Measurements from ENCODE around the gene KRT3. TPM values are rescaled to one million over a fixed set of nuclear protein-coding genes. Genes with fewer than 3 reads are reported as not detected.

The KRT3 gene
- polyA plus RNA-seq, 3 donors = not detected

DNA sequence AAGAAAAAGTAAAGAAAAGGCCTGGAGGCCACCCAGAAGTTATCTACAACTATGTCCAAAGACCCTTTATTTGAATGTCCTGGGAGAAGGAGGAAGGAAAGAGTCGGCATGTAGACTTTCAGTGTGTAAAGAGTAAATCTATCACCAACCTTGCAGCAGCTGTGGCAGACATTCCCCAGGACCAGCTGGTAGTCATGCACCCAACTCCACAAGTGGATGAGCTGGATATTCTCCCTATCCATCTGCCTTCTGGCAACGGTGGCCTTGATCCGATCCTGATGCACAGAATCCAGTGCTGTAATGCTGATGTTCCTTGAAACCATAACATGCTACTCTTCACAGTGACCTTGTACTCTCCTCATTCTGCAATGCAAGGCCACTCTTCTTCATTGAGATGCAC is 46.1 kb downstream of the KRT3 start:
- WGBS (ENCODE audit: insufficient coverage) = no CpG with 5 or more reads among the region's 3 CpGs

GRCh38 chr12:52748578-52748977 is 47.3 kb downstream of the KRT3 start:
- TF ChIP-seq, protein P1, sequence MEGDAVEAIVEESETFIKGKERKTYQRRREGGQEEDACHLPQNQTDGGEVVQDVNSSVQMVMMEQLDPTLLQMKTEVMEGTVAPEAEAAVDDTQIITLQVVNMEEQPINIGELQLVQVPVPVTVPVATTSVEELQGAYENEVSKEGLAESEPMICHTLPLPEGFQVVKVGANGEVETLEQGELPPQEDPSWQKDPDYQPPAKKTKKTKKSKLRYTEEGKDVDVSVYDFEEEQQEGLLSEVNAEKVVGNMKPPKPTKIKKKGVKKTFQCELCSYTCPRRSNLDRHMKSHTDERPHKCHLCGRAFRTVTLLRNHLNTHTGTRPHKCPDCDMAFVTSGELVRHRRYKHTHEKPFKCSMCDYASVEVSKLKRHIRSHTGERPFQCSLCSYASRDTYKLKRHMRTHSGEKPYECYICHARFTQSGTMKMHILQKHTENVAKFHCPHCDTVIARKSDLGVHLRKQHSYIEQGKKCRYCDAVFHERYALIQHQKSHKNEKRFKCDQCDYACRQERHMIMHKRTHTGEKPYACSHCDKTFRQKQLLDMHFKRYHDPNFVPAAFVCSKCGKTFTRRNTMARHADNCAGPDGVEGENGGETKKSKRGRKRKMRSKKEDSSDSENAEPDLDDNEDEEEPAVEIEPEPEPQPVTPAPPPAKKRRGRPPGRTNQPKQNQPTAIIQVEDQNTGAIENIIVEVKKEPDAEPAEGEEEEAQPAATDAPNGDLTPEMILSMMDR (IDR thresholded peaks at IDR 0.05) = no peak
- intact Hi-C loops (cut with micrococcal nuclease) = no loop called here
- DNase-seq = no peak
- Mint-ChIP-seq H3K4me3 (no peak overlapping the region), H3K27me3 (ENCODE audit: low read depth in 3 of 3) (peaks cover 15 to 22% (median 18%) of the 10 kb centered on the region in 3 donors), H3K27ac (no peak overlapping the region), H3K4me1 (no peaks in the 10 kb centered on the region), H3K9me3 (peaks cover 0 to 7% (median 0%) of the 10 kb centered on the region in 7 donors), H3K36me3 (no peaks in the 10 kb centered on the region)
- Histone ChIP-seq H3K9ac (ENCODE audit: insufficient read depth, low read length, poor library complexity, severe bottlenecking) (no peak overlapping the region), H3K4me2 (replicated peaks; ENCODE audit: extremely low read depth, low read length, poor library complexity, severe bottlenecking) (no peak overlapping the region), H3K9me3 (replicated peaks in 1 of 2; ENCODE audit: control insufficient read depth in 1 of 2, insufficient read depth in 1 of 2, low read length in 2 of 2) (no peaks in the 10 kb centered on the region), H3K79me2 (ENCODE audit: insufficient read depth, low read length) (no peaks in the 10 kb centered on the region), H3K4me1 (ENCODE audit: control insufficient read depth in 1 of 2, insufficient read depth in 2 of 2, low read length in 2 of 2) (no peaks in the 10 kb centered on the region), H3K36me3 (replicated peaks in 1 of 2; ENCODE audit: control insufficient read depth in 1 of 2, insufficient read depth in 2 of 2, low read length in 2 of 2) (no peaks in the 10 kb centered on the region), H4K20me1 (ENCODE audit: insufficient read depth, low read length) (no peaks in the 10 kb centered on the region), H3K27me3 (ENCODE audit: control insufficient read depth in 2 of 2, insufficient read depth in 2 of 2, low read length in 2 of 2) (no peaks in the 10 kb centered on the region), H3K27ac (ENCODE audit: low read depth in 1 of 2, low read length in 2 of 2) (no peak overlapping the region), H2AFZ (ENCODE audit: insufficient read depth, low read depth, low read length, poor library complexity, severe bottlenecking) (no peak overlapping the region), H3K4me3 (replicated peaks in 1 of 3; ENCODE audit: low read depth in 2 of 3, low read length in 3 of 3) (no peak overlapping the region)
- WGBS (ENCODE audit: insufficient coverage) = 37% methylated on average over 7 of the region's 14 CpGs

More for the DNA sequence above, 46.1 kb downstream of the KRT3 start:
- Mint-ChIP-seq H3K36me3 (no peaks in the 10 kb centered on the region), H3K27me3 (ENCODE audit: low read depth in 3 of 3) (peaks cover 13 to 22% (median 15%) of the 10 kb centered on the region in 3 donors), H3K4me3 (no peak overlapping the region), H3K9me3 (peaks cover 0 to 7% (median 0%) of the 10 kb centered on the region in 7 donors), H3K27ac (no peak overlapping the region), H3K4me1 (no peaks in the 10 kb centered on the region)
- no peak overlapping the region for H3K4me2 ChIP-seq (replicated peaks; ENCODE audit: extremely low read depth, low read length, poor library complexity, severe bottlenecking)
- no peaks in the 10 kb centered on the region for H3K4me1 ChIP-seq (ENCODE audit: control insufficient read depth in 1 of 2, insufficient read depth in 2 of 2, low read length in 2 of 2)
- intact Hi-C loops (cut with micrococcal nuclease) = no loop called here
- no peak for DNase-seq
- no peaks in the 10 kb centered on the region for H3K9me3 ChIP-seq (replicated peaks in 1 of 2; ENCODE audit: control insufficient read depth in 1 of 2, insufficient read depth in 1 of 2, low read length in 2 of 2)
- no peak overlapping the region for H2AFZ ChIP-seq (ENCODE audit: insufficient read depth, low read depth, low read length, poor library complexity, severe bottlenecking)
- H3K27me3 ChIP-seq (ENCODE audit: control insufficient read depth in 2 of 2, insufficient read depth in 2 of 2, low read length in 2 of 2) = no peaks in the 10 kb centered on the region
- TF ChIP-seq, protein P1 (IDR thresholded peaks at IDR 0.05) = no peak
- no peaks in the 10 kb centered on the region for H4K20me1 ChIP-seq (ENCODE audit: insufficient read depth, low read length)
- no peak overlapping the region for H3K4me3 ChIP-seq (replicated peaks in 1 of 3; ENCODE audit: low read depth in 2 of 3, low read length in 3 of 3)
- H3K36me3 ChIP-seq (replicated peaks in 1 of 2; ENCODE audit: control insufficient read depth in 1 of 2, insufficient read depth in 2 of 2, low read length in 2 of 2) = no peaks in the 10 kb centered on the region
- no peak overlapping the region for H3K9ac ChIP-seq (ENCODE audit: insufficient read depth, low read length, poor library complexity, severe bottlenecking)
- H3K79me2 ChIP-seq (ENCODE audit: insufficient read depth, low read length) = no peaks in the 10 kb centered on the region
- no peak overlapping the region for H3K27ac ChIP-seq (ENCODE audit: low read depth in 1 of 2, low read length in 2 of 2)
